HEK293 (cell line): Measurements from ENCODE around the gene CDH5.

ENCODE experiments used
- CTCF ChIA-PET: fragments of 350-600 bp; formaldehyde crosslinking; extraction: SDS; loops from one replicate; lab custom pipeline; 2021; ENCODE audit warnings: antibody characterized with exemption; lab: Yijun Ruan, JAX
- POLR2A ChIA-PET: fragments of 300-600 bp; formaldehyde crosslinking; extraction: SDS; loops from one replicate; lab custom pipeline; 2020; ENCODE audit warnings: antibody characterized with exemption, inconsistent platforms; lab: Yijun Ruan, JAX
- H3K27ac ChIP-seq: fragments of 200-500 bp; sonication (Bioruptor generic); 2 replicates; pipeline ENCODE4 v1.5.1; 2014; ENCODE audit warnings: low read depth, low read length, control low read depth, inconsistent platforms; ENCODE audit errors: extremely low read depth
- H3K36me3 ChIP-seq, 2 experiments: fragments of 200-500 bp in 1 of 2; sonication (Bioruptor generic) in 1 of 2; 1 replicate in 1 of 2; 2 replicates in 1 of 2; pipeline ENCODE4 v1.5.1; 2014 to 2017; ENCODE audit warnings: inconsistent platforms in 2 of 2, low read length in 2 of 2; ENCODE audit not compliant: control insufficient read depth in 2 of 2, insufficient read depth in 1 of 2
- H3K4me1 ChIP-seq: fragments of 200-500 bp; sonication (Bioruptor generic); 2 replicates; pipeline ENCODE4 v1.5.1; 2014; ENCODE audit warnings: mild to moderate bottlenecking, low read length, inconsistent platforms; ENCODE audit not compliant: control insufficient read depth, insufficient read depth
- H3K4me3 ChIP-seq: 2 replicates; pipeline ENCODE4 v1.5.1; 2011; ENCODE audit warnings: low read depth, mild to moderate bottlenecking, control low read depth, low read length, moderate library complexity
- H3K9me3 ChIP-seq: fragments of 200-500 bp; sonication (Bioruptor generic); 2 replicates; pipeline ENCODE4 v1.5.1; 2014; ENCODE audit warnings: low read depth, low read length, inconsistent platforms; ENCODE audit not compliant: control insufficient read depth, insufficient read depth
- INSM2 ChIP-seq: fragments of 450-650 bp; formaldehyde crosslinking; IDR thresholded peaks from 2 replicates; pipeline ENCODE4 v1.5.1; 2016; ENCODE audit warnings: missing biosample characterization, missing genetic modification characterization
- KLF9 ChIP-seq: fragments of 450-650 bp; formaldehyde crosslinking; IDR thresholded peaks from 2 replicates; pipeline ENCODE4 v1.5.1; 2016; ENCODE audit warnings: missing biosample characterization, missing genetic modification characterization, low read depth
- MYNN ChIP-seq: fragments of 450-650 bp; formaldehyde crosslinking; IDR thresholded peaks from 2 replicates; pipeline ENCODE4 v1.5.1; 2016; ENCODE audit warnings: missing biosample characterization, missing genetic modification characterization, borderline replicate concordance
- TSHZ1 ChIP-seq: fragments of 450-650 bp; formaldehyde crosslinking; IDR thresholded peaks from 2 replicates; pipeline ENCODE4 v1.5.1; 2016; ENCODE audit warnings: missing biosample characterization, missing genetic modification characterization, borderline replicate concordance
- ZFP37 ChIP-seq: fragments of 450-650 bp; formaldehyde crosslinking; IDR thresholded peaks from 2 replicates; pipeline ENCODE4 v1.5.1; 2016; ENCODE audit warnings: missing biosample characterization, missing genetic modification characterization
- ZNF112 ChIP-seq: fragments of 450-650 bp; formaldehyde crosslinking; IDR thresholded peaks from 2 replicates; pipeline ENCODE4 v1.5.0; 2017; ENCODE audit warnings: missing biosample characterization, missing genetic modification characterization
- ZNF132 ChIP-seq: fragments of 450-650 bp; formaldehyde crosslinking; IDR thresholded peaks from 2 replicates; pipeline ENCODE4 v1.5.1; 2017; ENCODE audit warnings: missing biosample characterization, missing genetic modification characterization, borderline replicate concordance
- ZNF140 ChIP-seq: fragments of 450-650 bp; formaldehyde crosslinking; IDR thresholded peaks from 2 replicates; pipeline ENCODE4 v1.5.1; 2016; ENCODE audit warnings: missing biosample characterization, missing genetic modification characterization
- ZNF148 ChIP-seq: fragments of 450-650 bp; formaldehyde crosslinking; IDR thresholded peaks from 2 replicates; pipeline ENCODE4 v1.5.0; 2017; ENCODE audit warnings: missing biosample characterization, missing genetic modification characterization, borderline replicate concordance
- ZNF157 ChIP-seq: fragments of 450-650 bp; formaldehyde crosslinking; IDR thresholded peaks from 2 replicates; pipeline ENCODE4 v1.5.1; 2016; ENCODE audit warnings: missing biosample characterization, missing genetic modification characterization
- ZNF19 ChIP-seq: fragments of 450-650 bp; formaldehyde crosslinking; IDR thresholded peaks from 2 replicates; pipeline ENCODE4; 2016; ENCODE audit warnings: missing biosample characterization, missing genetic modification characterization, low read depth
- ZNF362 ChIP-seq: fragments of 450-650 bp; formaldehyde crosslinking; IDR thresholded peaks from 2 replicates; pipeline ENCODE4 v1.5.1; 2016; ENCODE audit warnings: missing biosample characterization, missing genetic modification characterization
- ZNF37A ChIP-seq: fragments of 450-650 bp; IDR thresholded peaks from 2 replicates; pipeline ENCODE4 v1.5.1; 2018; ENCODE audit warnings: missing biosample characterization, missing genetic modification characterization
- ZNF548 ChIP-seq: fragments of 450-650 bp; formaldehyde crosslinking; IDR thresholded peaks from 2 replicates; pipeline ENCODE4 v1.5.1; 2016; ENCODE audit warnings: missing biosample characterization, missing genetic modification characterization
- ZNF571 ChIP-seq: fragments of 450-650 bp; formaldehyde crosslinking; IDR thresholded peaks from 2 replicates; pipeline ENCODE4 v1.5.0; 2017; ENCODE audit warnings: missing biosample characterization, missing genetic modification characterization
- ZNF623 ChIP-seq: fragments of 450-650 bp; formaldehyde crosslinking; IDR thresholded peaks from 2 replicates; pipeline ENCODE4 v1.5.1; 2016; ENCODE audit warnings: missing biosample characterization, missing genetic modification characterization
- ZNF645 ChIP-seq: fragments of 450-650 bp; formaldehyde crosslinking; IDR thresholded peaks from 2 replicates; pipeline ENCODE4; 2016; ENCODE audit warnings: missing biosample characterization, missing genetic modification characterization
- ZNF654 ChIP-seq: fragments of 450-650 bp; formaldehyde crosslinking; IDR thresholded peaks from 2 replicates; pipeline ENCODE4 v1.5.1; 2016; ENCODE audit warnings: low read depth, missing biosample characterization, missing genetic modification characterization

Gene CDH5

GRCh38 chr16:66382966-66383299, 16.4 kb downstream of the CDH5 start (continued):
- peak; percentile 86 for TF ChIP-seq INSM2 (tag by site-specific recombination)
- no peak for TF ChIP-seq KLF9 (tag by site-specific recombination)
- TF ChIP-seq ZNF362 (tag by site-specific recombination), result peak; percentile 84
- TF ChIP-seq ZFP37, result no peak

GRCh38 chr16:66383551-66383950, 17.1 kb downstream of the CDH5 start:
- Histone ChIP-seq H3K27ac (no peak overlapping the region), H3K36me3 (no peaks in the 10 kb centered on the region), H3K4me3 (no peak overlapping the region), H3K9me3 (no peaks in the 10 kb centered on the region), H3K4me1 (peaks cover 5% of the 10 kb centered on the region; the same call in 1 of the 2 replicates)
- ChIA-PET CTCF (interaction anchor here (0.7 kb wide), 1 partner anchor 206 kb away, joined by 3 read pairs; no protein-coding TSS in a partner anchor), POLR2A (interaction anchor here (0.6 kb wide), 1 partner anchor 882 kb away, joined by 3 read pairs; no protein-coding TSS in a partner anchor)
- no peak for TF ChIP-seq ZNF140 (tag by site-specific recombination)
- no peak for TF ChIP-seq ZNF157 (tag by site-specific recombination)
- TF ChIP-seq ZNF37A, result no peak
- TF ChIP-seq ZNF548, result no peak
- peak; percentile 29; the same call in 1 of the 2 replicates for TF ChIP-seq ZNF623

- TF ChIP-seq ZNF571 (tag by site-specific recombination) (no peak), ZNF112 (tag by site-specific recombination) (peak; percentile 93)
- ChIA-PET CTCF (interaction anchor here (0.7 to 2.2 kb wide), 3 partner anchors 21 to 28 kb away, joined by 3 to 11 read pairs (median 4); no protein-coding TSS in a partner anchor), POLR2A (no interaction called here)
- Histone ChIP-seq H3K4me1 (peaks cover 5% of the 10 kb centered on the region; the same call in 1 of the 2 replicates), H3K9me3 (no peaks in the 10 kb centered on the region), H3K27ac (no peak overlapping the region), H3K36me3 (no peaks in the 10 kb centered on the region), H3K4me3 (no peak overlapping the region)
These were observed 18.9 kb downstream of the CDH5 start for GRCh38 chr16:66385415-66385814.

GRCh38 chr16:66386629-66387622, 20.4 kb downstream of the CDH5 start:
- Histone ChIP-seq H3K4me1 (peaks cover 5% of the 10 kb centered on the region; the same call in 1 of the 2 replicates), H3K9me3 (no peaks in the 10 kb centered on the region), H3K4me3 (no peak overlapping the region), H3K36me3 (no peaks in the 10 kb centered on the region), H3K27ac (no peak overlapping the region)
- ChIA-PET CTCF (interaction anchor here (2.2 kb wide), 1 partner anchor 30 kb away, joined by 11 read pairs; no protein-coding TSS in a partner anchor), POLR2A (no interaction called here)
- no peak for TF ChIP-seq ZNF645 (tag by site-specific recombination)
- TF ChIP-seq ZNF19 (tag by site-specific recombination), result no peak
- TF ChIP-seq MYNN, result no peak
- TF ChIP-seq TSHZ1 (tag by site-specific recombination), result no peak
- TF ChIP-seq ZNF148 (tag by site-specific recombination), result no peak
- no peak for TF ChIP-seq ZNF654 (tag by site-specific recombination)
- TF ChIP-seq ZNF132, result no peak
